Measurements from ENCODE around the gene DYRK1B. TPM values are rescaled to one million over a fixed set of nuclear protein-coding genes. Genes with fewer than 3 reads are reported as not detected.

DYRK1B gene
- total RNA-seq, 4 donors from 2014 or later, result 9.3 to 19.4 (median 15.4) TPM

- WGBS, result 92% methylated on average over 16 of the region's 16 CpGs
- Histone ChIP-seq H3K4me3 (no peak overlapping the region), H3K9me3 (no peaks in the 10 kb centered on the region), H3K27me3 (no peaks in the 10 kb centered on the region), H3K27ac (replicated peaks in 1 of 4) (peak overlapping the region in 1 of 4 donors; percentile 91), H3K36me3 (peaks cover 39 to 78% (median 68%) of the 10 kb centered on the region in 4 donors), H3K4me1 (peaks cover 22 to 32% (median 25%) of the 10 kb centered on the region in 4 donors)
- intact Hi-C loops (cut with DNase I), result no loop called here
- DNase-seq (ENCODE audit: extremely low spot score), result no peak
- no peak for TF ChIP-seq POLR2AphosphoS5 (IDR thresholded peaks at IDR 0.05)
- TF ChIP-seq CTCF (IDR thresholded peaks at IDR 0.05), result no peak
- no peak for TF ChIP-seq POLR2A (IDR thresholded peaks at IDR 0.05; ENCODE audit: low read depth)
- TF ChIP-seq EP300 (IDR thresholded peaks at IDR 0.05), result no peak
Measured at GRCh38 chr19:39831679-39832078, 2.3 kb downstream of the DYRK1B start.

- peaks cover 40 to 78% (median 69%) of the 10 kb centered on the region in 4 donors for H3K36me3 ChIP-seq
- intact Hi-C loops (cut with DNase I), result no loop called here
- no peaks in the 10 kb centered on the region for H3K27me3 ChIP-seq
- no peak overlapping the region for H3K4me3 ChIP-seq
- no peak for DNase-seq (ENCODE audit: extremely low spot score)
- no peaks in the 10 kb centered on the region for H3K9me3 ChIP-seq
- no peak overlapping the region for H3K27ac ChIP-seq (replicated peaks in 1 of 4)
- TF ChIP-seq POLR2A (IDR thresholded peaks at IDR 0.05; ENCODE audit: low read depth) (no peak), POLR2AphosphoS5 (IDR thresholded peaks at IDR 0.05) (no peak), EP300 (IDR thresholded peaks at IDR 0.05) (no peak), CTCF (IDR thresholded peaks at IDR 0.05) (no peak)
- H3K4me1 ChIP-seq, result peaks cover 22 to 32% (median 25%) of the 10 kb centered on the region in 4 donors
Measured at GRCh38 chr19:39830847-39831246, 3.1 kb downstream of the DYRK1B start.

GRCh38 chr19:39830406-39830805 is 3.6 kb downstream of the DYRK1B start:
- no peak overlapping the region for H3K27ac ChIP-seq (replicated peaks in 1 of 4)
- no peaks in the 10 kb centered on the region for H3K27me3 ChIP-seq
- peaks cover 42 to 78% (median 69%) of the 10 kb centered on the region in 4 donors for H3K36me3 ChIP-seq
- intact Hi-C loops (cut with DNase I), result no loop called here
- TF ChIP-seq POLR2AphosphoS5 (IDR thresholded peaks at IDR 0.05), result no peak
- no peak for TF ChIP-seq EP300 (IDR thresholded peaks at IDR 0.05)
- no peak for TF ChIP-seq POLR2A (IDR thresholded peaks at IDR 0.05; ENCODE audit: low read depth)
- TF ChIP-seq CTCF (IDR thresholded peaks at IDR 0.05), result no peak
- no peaks in the 10 kb centered on the region for H3K9me3 ChIP-seq
- WGBS, result 91% methylated on average over 14 of the region's 18 CpGs
- no peak for DNase-seq (ENCODE audit: extremely low spot score)
- peaks cover 22 to 34% (median 25%) of the 10 kb centered on the region in 4 donors for H3K4me1 ChIP-seq
- no peak overlapping the region for H3K4me3 ChIP-seq

GRCh38 chr19:39829702-39830275 is 4.2 kb downstream of the DYRK1B start:
- H3K27me3 ChIP-seq, result no peaks in the 10 kb centered on the region
- 90% methylated on average over 10 of the region's 10 CpGs for WGBS
- no peak overlapping the region for H3K27ac ChIP-seq (replicated peaks in 1 of 4)
- intact Hi-C loops (cut with DNase I), result no loop called here
- no peak overlapping the region for H3K4me3 ChIP-seq
- peaks cover 43 to 73% (median 70%) of the 10 kb centered on the region in 4 donors for H3K36me3 ChIP-seq
- H3K4me1 ChIP-seq, result peaks cover 28 to 40% (median 30%) of the 10 kb centered on the region in 4 donors
- DNase-seq (ENCODE audit: extremely low spot score), result no peak
- no peak for TF ChIP-seq POLR2A (IDR thresholded peaks at IDR 0.05; ENCODE audit: low read depth)
- no peak for TF ChIP-seq EP300 (IDR thresholded peaks at IDR 0.05)
- no peaks in the 10 kb centered on the region for H3K9me3 ChIP-seq

GRCh38 chr19:39828654-39829032 is 5.3 kb downstream of the DYRK1B start:
- Histone ChIP-seq H3K4me3 (no peak overlapping the region), H3K27me3 (no peaks in the 10 kb centered on the region), H3K9me3 (no peaks in the 10 kb centered on the region), H3K36me3 (peaks cover 43 to 68% (median 68%) of the 10 kb centered on the region in 4 donors), H3K4me1 (peaks cover 28 to 40% (median 31%) of the 10 kb centered on the region in 4 donors), H3K27ac (replicated peaks in 1 of 4) (no peak overlapping the region)
- 69% methylated on average over 5 of the region's 5 CpGs for WGBS
- TF ChIP-seq CTCF (IDR thresholded peaks at IDR 0.05), result no peak
- no peak for DNase-seq (ENCODE audit: extremely low spot score)
- intact Hi-C loops (cut with DNase I), result no loop called here
